HEK293T (cell line): ENCODE measurements around the gene HIGD2A.

Source experiments
- ARNT ChIP-seq: fragments of 450-650 bp; IDR thresholded peaks from 2 replicates; pipeline ENCODE4 v1.6.1; 2017; ENCODE audit warnings: mild to moderate bottlenecking
- BHLHE40 ChIP-seq: fragments of 450-650 bp; IDR thresholded peaks from 2 replicates; pipeline ENCODE4 v1.6.1; 2016; ENCODE audit warnings: mild to moderate bottlenecking, moderate library complexity, borderline replicate concordance
- CTBP1 ChIP-seq: fragments of 450-650 bp; IDR thresholded peaks from 2 replicates; pipeline ENCODE4 v1.6.1; 2016; ENCODE audit warnings: borderline replicate concordance
- FOXA1 ChIP-seq: fragments of 450-650 bp; IDR thresholded peaks from 2 replicates; pipeline ENCODE4 v1.6.1; 2016; ENCODE audit warnings: mild to moderate bottlenecking
- HDGF ChIP-seq: fragments of 450-650 bp; IDR thresholded peaks from 2 replicates; pipeline ENCODE4 v1.6.1; 2017; ENCODE audit warnings: antibody characterized with exemption, borderline replicate concordance
- SP1 ChIP-seq: fragments of 450-650 bp; IDR thresholded peaks from 2 replicates; pipeline ENCODE4 v1.6.1; 2017
- SUZ12 ChIP-seq: fragments of 450-650 bp; IDR thresholded peaks from 2 replicates; pipeline ENCODE4 v1.6.1; 2016; ENCODE audit warnings: mild to moderate bottlenecking
- TARDBP ChIP-seq: fragments of 450-650 bp; IDR thresholded peaks from 2 replicates; pipeline ENCODE4 v1.6.1; 2016

- TF ChIP-seq HDGF (0 out of 2 replicates have a peak, but pooled peaks have one; percentile 55), TARDBP (no peak), CTBP1 (no peak), SUZ12 (no peak), ARNT (no peak), FOXA1 (no peak), BHLHE40 (no peak), SP1 (no peak)
These were observed 22.2 kb upstream of the HIGD2A start for GRCh38 chr5:176366232-176366894.
